Measurements from ENCODE around the gene JADE1.

- TF ChIP-seq EZH2 (IDR thresholded peaks at IDR 0.05; ENCODE audit: insufficient read depth, poor library complexity, severe bottlenecking) (no peak), EZH2phosphoT487 (IDR thresholded peaks at IDR 0.05; ENCODE audit: insufficient read depth, low read depth) (no peak)
Observed at GRCh38 chr4:128866691-128867090, 57.2 kb downstream of the JADE1 start.
